Skeletal muscle tissue (tissue), 4 donors: ENCODE results near the gene FKRP. TPM values are rescaled to one million over a fixed set of nuclear protein-coding genes. Genes with fewer than 3 reads are reported as not detected.
A peak's percentile ranks its signal among the peaks of the same experiment; 100 is the strongest.
"Not testable (repeated sequence)": the region's sequence is repeated elsewhere in the genome, so short reads cannot be mapped to it uniquely, and the experiment has no call there.

Source experiments
- H3K27ac ChIP-seq: one replicate; pipeline ENCODE4 v1.7.0; 2013; ENCODE audit warnings: mild to moderate bottlenecking, low read depth, low read length, inconsistent platforms
- H3K27me3 ChIP-seq, 3 donors: one replicate each; pipeline ENCODE4 v1.7.0; 2013; ENCODE audit warnings: low read length in 3 of 3; ENCODE audit not compliant: control insufficient read depth in 3 of 3, insufficient read depth in 3 of 3
- H3K36me3 ChIP-seq, 3 donors: one replicate each; pipeline ENCODE4 v1.7.0; 2013; ENCODE audit warnings: low read length in 3 of 3; ENCODE audit not compliant: control insufficient read depth in 3 of 3, insufficient read depth in 3 of 3
- H3K4me1 ChIP-seq, 3 donors: one replicate each; pipeline ENCODE4 v1.7.0; 2013; ENCODE audit warnings: low read length in 3 of 3, mild to moderate bottlenecking in 3 of 3; ENCODE audit not compliant: control insufficient read depth in 3 of 3, insufficient read depth in 3 of 3
- H3K4me3 ChIP-seq, 3 donors: one replicate each; pipeline ENCODE4 v1.7.0; 2013; ENCODE audit warnings: low read length in 3 of 3
- H3K9ac ChIP-seq, 3 donors: one replicate each; pipeline ENCODE4 v1.7.0; 2013; ENCODE audit warnings: low read length in 3 of 3, mild to moderate bottlenecking in 3 of 3, moderate library complexity in 2 of 3, low read depth in 1 of 3
- H3K9me3 ChIP-seq, 3 donors: one replicate each; pipeline ENCODE4 v1.7.0; 2013; ENCODE audit warnings: low read length in 3 of 3; ENCODE audit not compliant: control insufficient read depth in 3 of 3
- total RNA-seq: library from RNA; depleted of rRNA; stranded (reverse); fragments of >200 nt; gene quantifications from one replicate; pipeline ENCODE4 v1.2.3, GENCODE V29; 2014
- donor health status: Osteomylitis.

Gene FKRP
- total RNA-seq, 1 donor from 2014 or later, result 5.7 TPM

DNA sequence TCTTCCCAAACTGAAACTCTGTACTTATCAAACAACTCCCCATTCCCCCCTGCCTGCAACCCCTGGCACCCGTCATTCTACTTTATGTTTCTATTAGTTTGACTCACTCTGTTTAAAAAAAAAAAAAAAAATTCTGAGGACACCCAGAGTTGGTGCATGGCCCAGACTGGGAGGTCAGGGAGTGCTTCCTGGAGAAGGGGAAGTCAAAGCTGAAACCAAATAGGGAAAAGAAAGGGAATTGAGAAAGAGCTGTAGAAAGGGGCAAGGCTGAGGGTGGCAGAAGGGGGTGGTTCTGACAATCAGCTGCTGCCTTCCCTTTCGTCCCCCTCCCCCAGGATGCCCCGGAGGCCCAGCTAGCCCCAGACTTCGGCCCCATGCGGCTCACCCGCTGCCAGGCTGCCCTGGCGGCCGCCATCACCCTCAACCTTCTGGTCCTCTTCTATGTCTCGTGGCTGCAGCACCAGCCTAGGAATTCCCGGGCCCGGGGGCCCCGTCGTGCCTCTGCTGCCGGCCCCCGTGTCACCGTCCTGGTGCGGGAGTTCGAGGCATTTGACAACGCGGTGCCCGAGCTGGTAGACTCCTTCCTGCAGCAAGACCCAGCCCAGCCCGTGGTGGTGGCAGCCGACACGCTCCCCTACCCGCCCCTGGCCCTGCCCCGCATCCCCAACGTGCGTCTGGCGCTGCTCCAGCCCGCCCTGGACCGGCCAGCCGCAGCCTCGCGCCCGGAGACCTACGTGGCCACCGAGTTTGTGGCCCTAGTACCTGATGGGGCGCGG is 9.4 kb downstream of the FKRP start:
- Histone ChIP-seq H3K9ac (no peak overlapping the region), H3K9me3 (no peaks in the 10 kb centered on the region), H3K27me3 (no peaks in the 10 kb centered on the region), H3K4me3 (no peak overlapping the region), H3K36me3 (peaks cover 15 to 25% (median 25%) of the 10 kb centered on the region in 3 donors), H3K27ac (no peak overlapping the region), H3K4me1 (peaks cover 9 to 16% (median 10%) of the 10 kb centered on the region in 3 donors)

- Histone ChIP-seq H3K4me1 (peaks cover 9 to 16% (median 10%) of the 10 kb centered on the region in 3 donors), H3K27me3 (no peaks in the 10 kb centered on the region), H3K9ac (no peak overlapping the region), H3K36me3 (peaks cover 15 to 20% (median 20%) of the 10 kb centered on the region in 3 donors), H3K9me3 (no peaks in the 10 kb centered on the region), H3K27ac (no peak overlapping the region), H3K4me3 (no peak overlapping the region)
These were observed 10.1 kb downstream of the FKRP start for GRCh38 chr19:46755853-46756543.

DNA sequence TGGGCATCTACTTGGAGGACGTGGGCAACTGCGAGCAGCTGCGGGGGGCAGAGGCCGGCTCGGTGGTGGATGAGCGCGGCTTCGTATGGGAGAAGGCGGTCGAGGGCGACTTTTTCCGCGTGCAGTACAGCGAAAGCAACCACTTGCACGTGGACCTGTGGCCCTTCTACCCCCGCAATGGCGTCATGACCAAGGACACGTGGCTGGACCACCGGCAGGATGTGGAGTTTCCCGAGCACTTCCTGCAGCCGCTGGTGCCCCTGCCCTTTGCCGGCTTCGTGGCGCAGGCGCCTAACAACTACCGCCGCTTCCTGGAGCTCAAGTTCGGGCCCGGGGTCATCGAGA is 10.7 kb downstream of the FKRP start:
- H3K36me3 ChIP-seq, result peaks cover 15 to 20% (median 18%) of the 10 kb centered on the region in 3 donors
- H3K9me3 ChIP-seq, result no peaks in the 10 kb centered on the region
- peaks cover 9 to 16% (median 11%) of the 10 kb centered on the region in 3 donors for H3K4me1 ChIP-seq
- H3K9ac ChIP-seq, result no peak overlapping the region
- H3K27me3 ChIP-seq, result no peaks in the 10 kb centered on the region
- H3K27ac ChIP-seq, result no peak overlapping the region
- H3K4me3 ChIP-seq, result no peak overlapping the region

- H3K4me3 ChIP-seq, result no peak overlapping the region
- peak overlapping the region; percentile 51 for H3K27ac ChIP-seq
- H3K9ac ChIP-seq, result no peak overlapping the region
These were observed 13.3 kb downstream of the FKRP start for GRCh38 chr19:46759206-46759605.

DNA sequence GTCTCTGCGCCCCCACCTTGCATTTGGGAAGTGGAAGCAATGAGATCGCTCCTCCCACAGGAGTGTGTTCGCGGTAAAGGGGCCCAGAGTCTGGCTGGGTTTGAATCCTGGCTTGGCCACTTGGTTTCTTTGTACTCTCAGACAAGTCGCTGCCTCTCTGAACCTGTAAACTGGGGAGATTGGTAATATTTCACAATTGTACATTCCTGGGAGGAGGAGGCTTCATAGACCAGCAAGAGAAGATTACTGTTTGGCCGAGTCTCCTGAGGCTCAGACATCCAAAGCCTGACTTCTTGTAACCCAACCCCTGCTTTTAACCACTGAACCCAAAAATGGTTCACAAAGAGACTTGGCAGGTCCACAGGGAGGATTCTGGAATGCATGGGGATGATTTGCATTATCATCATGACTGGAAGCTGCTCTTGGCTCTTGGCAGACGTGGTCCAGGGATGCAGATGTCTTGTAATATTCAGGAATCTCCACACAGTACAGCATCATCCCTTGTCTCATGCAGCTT is 14.0 kb downstream of the FKRP start:
- Histone ChIP-seq H3K9ac (no peak overlapping the region), H3K4me3 (no peak overlapping the region), H3K27ac (peak overlapping the region; percentile 62), H3K4me1 (peaks cover 9 to 16% (median 12%) of the 10 kb centered on the region in 3 donors), H3K36me3 (peaks cover 6 to 11% (median 9%) of the 10 kb centered on the region in 3 donors), H3K9me3 (no peaks in the 10 kb centered on the region), H3K27me3 (no peaks in the 10 kb centered on the region)

More at GRCh38 chr19:46759206-46759605, 13.3 kb downstream of the FKRP start:
- H3K27me3 ChIP-seq, result no peaks in the 10 kb centered on the region
- H3K36me3 ChIP-seq, result peaks cover 6 to 11% (median 9%) of the 10 kb centered on the region in 3 donors
- peaks cover 9 to 16% (median 12%) of the 10 kb centered on the region in 3 donors for H3K4me1 ChIP-seq
- no peaks in the 10 kb centered on the region for H3K9me3 ChIP-seq

DNA sequence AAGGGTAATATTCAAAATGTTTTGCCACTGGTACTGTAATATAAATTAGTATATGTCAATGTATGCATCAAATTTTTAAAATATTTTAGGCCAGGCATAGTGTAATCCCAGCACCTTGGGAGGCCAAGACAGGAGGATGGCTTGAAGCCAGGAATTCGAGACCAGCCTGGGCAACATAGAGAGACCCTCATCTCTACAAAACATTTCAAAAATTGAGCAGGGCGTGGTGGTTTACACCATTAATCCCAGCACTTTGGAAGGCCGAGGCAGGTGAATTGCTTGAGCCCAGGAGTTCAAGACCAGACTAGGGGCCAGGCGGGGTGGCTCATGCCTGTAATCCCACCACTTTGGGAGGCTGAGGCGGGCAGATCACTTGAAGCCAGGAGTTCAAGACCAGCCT is 14.5 kb downstream of the FKRP start:
- Histone ChIP-seq H3K9ac (no peak overlapping the region), H3K4me3 (no peak overlapping the region), H3K36me3 (peaks cover 6 to 11% (median 8%) of the 10 kb centered on the region in 3 donors), H3K27me3 (no peaks in the 10 kb centered on the region), H3K9me3 (no peaks in the 10 kb centered on the region), H3K27ac (peak overlapping the region; percentile 62), H3K4me1 (peaks cover 9 to 14% (median 12%) of the 10 kb centered on the region in 3 donors)

- H3K27me3 ChIP-seq, H3K9me3 ChIP-seq, H3K4me3 ChIP-seq, H3K9ac ChIP-seq: not testable (repeated sequence)
- Histone ChIP-seq H3K36me3 (peaks cover 6 to 11% (median 8%) of the 10 kb centered on the region in 3 donors), H3K4me1 (peaks cover 9 to 13% (median 12%) of the 10 kb centered on the region in 3 donors), H3K27ac (peak overlapping the region; percentile 62)
These were observed 15.0 kb downstream of the FKRP start for GRCh38 chr19:46760897-46761296.

GRCh38 chr19:46761418-46761831 is 15.6 kb downstream of the FKRP start:
- Histone ChIP-seq H3K4me3 (no peak overlapping the region), H3K9ac (no peak overlapping the region), H3K36me3 (peaks cover 3 to 9% (median 8%) of the 10 kb centered on the region in 3 donors), H3K27ac (peak overlapping the region; percentile 62), H3K27me3 (no peaks in the 10 kb centered on the region), H3K4me1 (peaks cover 9 to 13% (median 12%) of the 10 kb centered on the region in 3 donors), H3K9me3 (no peaks in the 10 kb centered on the region)

GRCh38 chr19:46762245-46762890 is 16.5 kb downstream of the FKRP start:
- Histone ChIP-seq H3K9me3 (no peaks in the 10 kb centered on the region), H3K9ac (no peak overlapping the region), H3K4me1 (peaks cover 9 to 13% (median 12%) of the 10 kb centered on the region in 3 donors), H3K36me3 (peaks cover 0 to 4% (median 3%) of the 10 kb centered on the region in 3 donors), H3K4me3 (no peak overlapping the region), H3K27me3 (no peaks in the 10 kb centered on the region), H3K27ac (no peak overlapping the region)
